AG09309 (cell line): ENCODE results near the gene OR2T3.
"Not testable (repeated sequence)": the region's sequence is repeated elsewhere in the genome, so short reads cannot be mapped to it uniquely, and the experiment has no call there.

Experiments used
- DNase-seq: peaks from one replicate; pipeline ENCODE4 v3.0.0-alpha.2; 2010; ENCODE audit warnings: low read depth
- H3K4me3 ChIP-seq: 2 replicates; pipeline ENCODE4 v1.5.1; 2011; ENCODE audit warnings: mild to moderate bottlenecking, low read depth, low read length, moderate library complexity; ENCODE audit not compliant: control insufficient read depth
- CTCF ChIP-seq: IDR thresholded peaks from 2 replicates; pipeline ENCODE4 v1.5.1; 2011; ENCODE audit warnings: mild to moderate bottlenecking, low read depth, low read length, inconsistent platforms; ENCODE audit not compliant: insufficient read depth, control insufficient read depth; ENCODE audit errors: missing control alignments

Gene OR2T3

GRCh38 chr1:248455045-248455444 lies 18.1 kb upstream of the OR2T3 start:
- not testable (repeated sequence) for H3K4me3 ChIP-seq, DNase-seq

- DNase-seq, H3K4me3 ChIP-seq: not testable (repeated sequence)
Measured at GRCh38 chr1:248456635-248457034, 16.5 kb upstream of the OR2T3 start.

- H3K4me3 ChIP-seq, DNase-seq: not testable (repeated sequence)
Measured at GRCh38 chr1:248459117-248459516, 14.0 kb upstream of the OR2T3 start.

GRCh38 chr1:248471154-248471553 lies 2.0 kb upstream of the OR2T3 start:
- no peak for DNase-seq
- H3K4me3 ChIP-seq: no peak overlapping the region
- TF ChIP-seq CTCF: no peak

GRCh38 chr1:248472111-248472510 lies 1.0 kb upstream of the OR2T3 start:
- not testable (repeated sequence) for DNase-seq, H3K4me3 ChIP-seq

GRCh38 chr1:248475660-248476059 lies 2.5 kb downstream of the OR2T3 start:
- not testable (repeated sequence) for DNase-seq, H3K4me3 ChIP-seq

- H3K4me3 ChIP-seq, DNase-seq: not testable (repeated sequence)
Measured at GRCh38 chr1:248481686-248482579, 8.8 kb downstream of the OR2T3 start.

GRCh38 chr1:248488289-248488688 lies 15.1 kb downstream of the OR2T3 start, which contains the start of gene OR2T5:
TSS of gene OR2T5 (plus strand) at chr1:248488589. CDS start at chr1:248488589, 0 bp downstream.
- DNase-seq, H3K4me3 ChIP-seq: not testable (repeated sequence)

- DNase-seq, H3K4me3 ChIP-seq: not testable (repeated sequence)
Measured at GRCh38 chr1:248496661-248497060, 23.5 kb downstream of the OR2T3 start.

- not testable (repeated sequence) for H3K4me3 ChIP-seq, DNase-seq
Measured at GRCh38 chr1:248500305-248501035, 27.3 kb downstream of the OR2T3 start.

GRCh38 chr1:248507773-248508172 lies 34.6 kb downstream of the OR2T3 start, which contains the start of gene OR2G6:
TSS of gene OR2G6 (plus strand) at chr1:248508073. CDS start at chr1:248521647, 13,574 bp downstream.
- DNase-seq, H3K4me3 ChIP-seq: not testable (repeated sequence)

GRCh38 chr1:248510217-248510616 lies 37.1 kb downstream of the OR2T3 start:
- DNase-seq, H3K4me3 ChIP-seq: not testable (repeated sequence)

GRCh38 chr1:248521856-248522255 lies 48.7 kb downstream of the OR2T3 start:
- no peak for DNase-seq
- no peak for TF ChIP-seq CTCF
- no peak overlapping the region for H3K4me3 ChIP-seq
